Esophagus muscularis mucosa (tissue), 4 donors: ENCODE results near the gene COQ4.

Source experiments
- EP300 ChIP-seq: sonication (generic); formaldehyde crosslinking; IDR thresholded peaks from one replicate; pipeline ENCODE4 v1.6.1; 2017; ENCODE audit warnings: antibody characterized with exemption
- POLR2A ChIP-seq: fragments of 450-650 bp; IDR thresholded peaks from one replicate; pipeline ENCODE4 v1.6.1; 2017; ENCODE audit warnings: antibody characterized with exemption, moderate library complexity, mild to moderate bottlenecking, low read depth
- POLR2AphosphoS5 ChIP-seq, 2 donors: sonication (generic); formaldehyde crosslinking; IDR thresholded peaks; one replicate each; pipeline ENCODE4 v1.6.1; 2017; ENCODE audit warnings: antibody characterized with exemption in 2 of 2
- TF ChIP-seq, protein P1 (sequence below), 3 experiments: fragments of 200-600 bp in 2 of 3; fragments of 450-650 bp in 1 of 3; sonication (generic) in 2 of 3; IDR thresholded peaks; one replicate each; pipeline ENCODE4 v1.5.1; 2017 to 2019; ENCODE audit warnings: antibody characterized with exemption in 3 of 3, mild to moderate bottlenecking in 2 of 3, moderate library complexity in 1 of 3

- TF ChIP-seq, protein P1, sequence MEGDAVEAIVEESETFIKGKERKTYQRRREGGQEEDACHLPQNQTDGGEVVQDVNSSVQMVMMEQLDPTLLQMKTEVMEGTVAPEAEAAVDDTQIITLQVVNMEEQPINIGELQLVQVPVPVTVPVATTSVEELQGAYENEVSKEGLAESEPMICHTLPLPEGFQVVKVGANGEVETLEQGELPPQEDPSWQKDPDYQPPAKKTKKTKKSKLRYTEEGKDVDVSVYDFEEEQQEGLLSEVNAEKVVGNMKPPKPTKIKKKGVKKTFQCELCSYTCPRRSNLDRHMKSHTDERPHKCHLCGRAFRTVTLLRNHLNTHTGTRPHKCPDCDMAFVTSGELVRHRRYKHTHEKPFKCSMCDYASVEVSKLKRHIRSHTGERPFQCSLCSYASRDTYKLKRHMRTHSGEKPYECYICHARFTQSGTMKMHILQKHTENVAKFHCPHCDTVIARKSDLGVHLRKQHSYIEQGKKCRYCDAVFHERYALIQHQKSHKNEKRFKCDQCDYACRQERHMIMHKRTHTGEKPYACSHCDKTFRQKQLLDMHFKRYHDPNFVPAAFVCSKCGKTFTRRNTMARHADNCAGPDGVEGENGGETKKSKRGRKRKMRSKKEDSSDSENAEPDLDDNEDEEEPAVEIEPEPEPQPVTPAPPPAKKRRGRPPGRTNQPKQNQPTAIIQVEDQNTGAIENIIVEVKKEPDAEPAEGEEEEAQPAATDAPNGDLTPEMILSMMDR (IDR thresholded peaks at IDR 0.05), result no peak
- TF ChIP-seq POLR2A (no peak), POLR2AphosphoS5 (IDR thresholded peaks at IDR 0.05) (no peak), EP300 (no peak)
Observed at GRCh38 chr9:128360826-128361225, 38.2 kb downstream of the COQ4 start.
